Measurements from ENCODE around the gene ASB6. TPM values are rescaled to one million over a fixed set of nuclear protein-coding genes. Genes with fewer than 3 reads are reported as not detected.

ASB6 gene
- total and polyA plus RNA-seq, 2 experiments from 2014 or later: 8.8 to 19.8 TPM

DNA sequence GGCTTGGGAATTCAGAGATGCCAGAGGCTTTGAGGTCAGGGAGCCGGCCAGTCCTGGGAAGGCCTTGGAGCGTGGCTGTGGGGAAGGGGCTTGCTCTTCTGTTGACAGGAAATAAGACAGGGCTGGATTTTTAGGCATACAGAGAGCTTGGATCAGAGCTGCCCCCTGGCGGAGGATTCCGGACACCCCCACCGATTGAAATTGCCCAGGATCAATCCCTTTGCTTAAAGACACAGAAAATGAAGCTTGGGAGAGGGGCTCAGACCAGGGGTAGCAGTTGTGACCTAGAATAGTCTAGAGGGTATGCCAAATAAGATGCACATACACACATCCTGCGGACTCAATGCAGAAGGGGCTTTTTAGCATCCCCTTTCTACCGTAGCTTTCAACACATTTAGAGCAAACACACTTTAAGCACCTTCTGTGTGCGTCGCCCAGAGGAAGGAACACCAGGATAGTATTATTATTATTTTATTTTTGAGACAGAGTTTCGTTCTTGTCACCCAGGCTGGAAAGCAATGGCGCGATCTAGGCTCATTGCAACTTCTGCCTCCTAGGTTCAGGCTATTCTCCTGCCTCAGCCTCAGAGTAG, 17.7 kb downstream of the ASB6 start:
- Histone ChIP-seq H3F3A (replicated peaks; ENCODE audit: low read depth) (0 out of 2 replicates have a peak, but pooled peaks cover 13% of the 10 kb centered on the region), H3K9me2 (ENCODE audit: insufficient read depth) (no peaks in the 10 kb centered on the region), H2AFZ (no peak overlapping the region), H3K36me3 (ENCODE audit: insufficient read depth) (no peaks in the 10 kb centered on the region), H3K27me3 (ENCODE audit: insufficient read depth) (peaks cover 34% of the 10 kb centered on the region), H3K4me3 (no peak overlapping the region), H3K79me2 (replicated peaks; ENCODE audit: insufficient read depth) (peaks cover 32% of the 10 kb centered on the region), H3K4me2 (peak overlapping the region; percentile 100; the same call in 1 of the 2 replicates), H4K20me1 (replicated peaks; ENCODE audit: insufficient read depth) (peaks cover 25% of the 10 kb centered on the region), H3K4me1 (ENCODE audit: insufficient read depth) (peaks cover 39% of the 10 kb centered on the region), H3K27ac (ENCODE audit: low read depth) (no peak overlapping the region)
- peak; percentile 34 for ATAC-seq
- Mint-ChIP-seq H3K36me3 (ENCODE audit: low read depth) (peaks cover 12% of the 10 kb centered on the region), H3K4me1 (peaks cover 44% of the 10 kb centered on the region), H3K9me3 (no peaks in the 10 kb centered on the region), H3K4me3 (no peak overlapping the region), H3K27me3 (ENCODE audit: insufficient read depth, low read depth, poor library complexity) (peaks cover 33% of the 10 kb centered on the region), H3K27ac (no peak overlapping the region)
- DNase-seq (ENCODE audit: low spot score): peak; percentile 89
- TF ChIP-seq, protein P1, sequence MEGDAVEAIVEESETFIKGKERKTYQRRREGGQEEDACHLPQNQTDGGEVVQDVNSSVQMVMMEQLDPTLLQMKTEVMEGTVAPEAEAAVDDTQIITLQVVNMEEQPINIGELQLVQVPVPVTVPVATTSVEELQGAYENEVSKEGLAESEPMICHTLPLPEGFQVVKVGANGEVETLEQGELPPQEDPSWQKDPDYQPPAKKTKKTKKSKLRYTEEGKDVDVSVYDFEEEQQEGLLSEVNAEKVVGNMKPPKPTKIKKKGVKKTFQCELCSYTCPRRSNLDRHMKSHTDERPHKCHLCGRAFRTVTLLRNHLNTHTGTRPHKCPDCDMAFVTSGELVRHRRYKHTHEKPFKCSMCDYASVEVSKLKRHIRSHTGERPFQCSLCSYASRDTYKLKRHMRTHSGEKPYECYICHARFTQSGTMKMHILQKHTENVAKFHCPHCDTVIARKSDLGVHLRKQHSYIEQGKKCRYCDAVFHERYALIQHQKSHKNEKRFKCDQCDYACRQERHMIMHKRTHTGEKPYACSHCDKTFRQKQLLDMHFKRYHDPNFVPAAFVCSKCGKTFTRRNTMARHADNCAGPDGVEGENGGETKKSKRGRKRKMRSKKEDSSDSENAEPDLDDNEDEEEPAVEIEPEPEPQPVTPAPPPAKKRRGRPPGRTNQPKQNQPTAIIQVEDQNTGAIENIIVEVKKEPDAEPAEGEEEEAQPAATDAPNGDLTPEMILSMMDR (conservative IDR thresholded peaks at IDR 0.05; ENCODE audit: low read depth in 2 of 2): peak; percentile 79 to 88
- TF ChIP-seq, protein P2, sequence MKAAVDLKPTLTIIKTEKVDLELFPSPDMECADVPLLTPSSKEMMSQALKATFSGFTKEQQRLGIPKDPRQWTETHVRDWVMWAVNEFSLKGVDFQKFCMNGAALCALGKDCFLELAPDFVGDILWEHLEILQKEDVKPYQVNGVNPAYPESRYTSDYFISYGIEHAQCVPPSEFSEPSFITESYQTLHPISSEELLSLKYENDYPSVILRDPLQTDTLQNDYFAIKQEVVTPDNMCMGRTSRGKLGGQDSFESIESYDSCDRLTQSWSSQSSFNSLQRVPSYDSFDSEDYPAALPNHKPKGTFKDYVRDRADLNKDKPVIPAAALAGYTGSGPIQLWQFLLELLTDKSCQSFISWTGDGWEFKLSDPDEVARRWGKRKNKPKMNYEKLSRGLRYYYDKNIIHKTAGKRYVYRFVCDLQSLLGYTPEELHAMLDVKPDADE (IDR thresholded peaks at IDR 0.05): no peak

DNA sequence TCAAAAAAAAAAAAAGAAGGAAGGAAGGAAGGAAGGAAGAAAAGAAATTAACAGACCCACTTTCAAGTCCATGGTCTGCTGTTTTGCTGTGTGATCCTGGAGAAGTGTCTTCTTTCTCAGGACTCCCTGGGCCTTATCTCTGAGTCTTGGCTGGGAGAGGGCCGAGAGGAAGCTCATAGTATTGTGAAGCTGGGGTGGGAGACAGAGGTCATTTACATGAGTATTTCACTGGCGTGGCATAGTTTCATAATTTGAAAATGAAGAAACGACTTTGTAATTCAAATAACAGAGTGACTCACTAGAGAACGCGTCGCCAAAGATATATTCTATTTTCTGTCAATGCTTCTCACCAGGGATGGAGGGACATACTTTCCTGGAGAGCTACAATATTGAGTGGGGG, 18.6 kb downstream of the ASB6 start:
- TF ChIP-seq, protein P3, sequence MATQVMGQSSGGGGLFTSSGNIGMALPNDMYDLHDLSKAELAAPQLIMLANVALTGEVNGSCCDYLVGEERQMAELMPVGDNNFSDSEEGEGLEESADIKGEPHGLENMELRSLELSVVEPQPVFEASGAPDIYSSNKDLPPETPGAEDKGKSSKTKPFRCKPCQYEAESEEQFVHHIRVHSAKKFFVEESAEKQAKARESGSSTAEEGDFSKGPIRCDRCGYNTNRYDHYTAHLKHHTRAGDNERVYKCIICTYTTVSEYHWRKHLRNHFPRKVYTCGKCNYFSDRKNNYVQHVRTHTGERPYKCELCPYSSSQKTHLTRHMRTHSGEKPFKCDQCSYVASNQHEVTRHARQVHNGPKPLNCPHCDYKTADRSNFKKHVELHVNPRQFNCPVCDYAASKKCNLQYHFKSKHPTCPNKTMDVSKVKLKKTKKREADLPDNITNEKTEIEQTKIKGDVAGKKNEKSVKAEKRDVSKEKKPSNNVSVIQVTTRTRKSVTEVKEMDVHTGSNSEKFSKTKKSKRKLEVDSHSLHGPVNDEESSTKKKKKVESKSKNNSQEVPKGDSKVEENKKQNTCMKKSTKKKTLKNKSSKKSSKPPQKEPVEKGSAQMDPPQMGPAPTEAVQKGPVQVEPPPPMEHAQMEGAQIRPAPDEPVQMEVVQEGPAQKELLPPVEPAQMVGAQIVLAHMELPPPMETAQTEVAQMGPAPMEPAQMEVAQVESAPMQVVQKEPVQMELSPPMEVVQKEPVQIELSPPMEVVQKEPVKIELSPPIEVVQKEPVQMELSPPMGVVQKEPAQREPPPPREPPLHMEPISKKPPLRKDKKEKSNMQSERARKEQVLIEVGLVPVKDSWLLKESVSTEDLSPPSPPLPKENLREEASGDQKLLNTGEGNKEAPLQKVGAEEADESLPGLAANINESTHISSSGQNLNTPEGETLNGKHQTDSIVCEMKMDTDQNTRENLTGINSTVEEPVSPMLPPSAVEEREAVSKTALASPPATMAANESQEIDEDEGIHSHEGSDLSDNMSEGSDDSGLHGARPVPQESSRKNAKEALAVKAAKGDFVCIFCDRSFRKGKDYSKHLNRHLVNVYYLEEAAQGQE (IDR thresholded peaks at IDR 0.05; ENCODE audit: unreplicated experiment): no peak
- TF ChIP-seq NANOG (IDR thresholded peaks at IDR 0.05; ENCODE audit: borderline replicate concordance): no peak
- TF ChIP-seq POLR2AphosphoS5 (IDR thresholded peaks at IDR 0.05; ENCODE audit: low read depth): no peak
- TF ChIP-seq ZNF331 (CRISPR knock-in tag; IDR thresholded peaks at IDR 0.05; ENCODE audit: low read depth): no peak
- no peak for TF ChIP-seq STAT1 (IDR thresholded peaks at IDR 0.05; ENCODE audit: unreplicated experiment)
- TF ChIP-seq, protein P1 (conservative IDR thresholded peaks at IDR 0.05; ENCODE audit: low read depth in 2 of 2): no peak
- Mint-ChIP-seq H3K4me3 (no peak overlapping the region; the same call in 2 of the 3 replicates), H3K9me3 (no peaks in the 10 kb centered on the region), H3K4me1 (peaks cover 38% of the 10 kb centered on the region), H3K27me3 (ENCODE audit: insufficient read depth, low read depth, poor library complexity) (peaks cover 40% of the 10 kb centered on the region), H3K27ac (no peak overlapping the region), H3K36me3 (ENCODE audit: low read depth) (peaks cover 6% of the 10 kb centered on the region)
- H3K4me2 ChIP-seq: no peak overlapping the region
- peaks cover 23% of the 10 kb centered on the region for H3K79me2 ChIP-seq (replicated peaks; ENCODE audit: insufficient read depth)
- H3K9me2 ChIP-seq (ENCODE audit: insufficient read depth): no peaks in the 10 kb centered on the region
- ATAC-seq (no peak), DNase-seq (ENCODE audit: low spot score) (no peak)
- no peak overlapping the region for H3K4me3 ChIP-seq
- no peaks in the 10 kb centered on the region for H3K36me3 ChIP-seq (ENCODE audit: insufficient read depth)
- H3K27me3 ChIP-seq (ENCODE audit: insufficient read depth): peaks cover 44% of the 10 kb centered on the region
- H3K4me1 ChIP-seq (ENCODE audit: insufficient read depth): peaks cover 37% of the 10 kb centered on the region
- H2AFZ ChIP-seq: no peak overlapping the region
- H3F3A ChIP-seq (replicated peaks; ENCODE audit: low read depth): 0 out of 2 replicates have a peak, but pooled peaks cover 15% of the 10 kb centered on the region
- no peak overlapping the region for H3K27ac ChIP-seq (ENCODE audit: low read depth)
- H4K20me1 ChIP-seq (replicated peaks; ENCODE audit: insufficient read depth): peaks cover 16% of the 10 kb centered on the region
